HG03521 (cell line): Measurements from ENCODE around the gene EBF4.

Source experiments
- ATAC-seq: cut with Tn5 transposase; IDR thresholded peaks from one replicate; pipeline ENCODE4 v1.9.1; 2021; ENCODE audit warnings: mild to moderate bottlenecking, moderate library complexity; ENCODE audit not compliant: unreplicated experiment

Gene EBF4

GRCh38 chr20:2793471-2793870, 100.9 kb downstream of the EBF4 start:
- ATAC-seq: no peak

- no peak for ATAC-seq
These were observed 101.7 kb downstream of the EBF4 start for GRCh38 chr20:2794202-2794748.

GRCh38 chr20:2794866-2795447, 102.4 kb downstream of the EBF4 start:
- ATAC-seq: no peak

- no peak for ATAC-seq
These were observed 102.9 kb downstream of the EBF4 start for GRCh38 chr20:2795451-2795850.

GRCh38 chr20:2796011-2796660, 103.6 kb downstream of the EBF4 start:
- ATAC-seq: no peak

- ATAC-seq: no peak
These were observed 104.8 kb downstream of the EBF4 start for GRCh38 chr20:2797136-2797983.

- no peak for ATAC-seq
These were observed 105.7 kb downstream of the EBF4 start for GRCh38 chr20:2798095-2798805.

GRCh38 chr20:2798814-2799213, 106.2 kb downstream of the EBF4 start:
- no peak for ATAC-seq

- ATAC-seq: no peak
These were observed 106.7 kb downstream of the EBF4 start for GRCh38 chr20:2799271-2799670.

- ATAC-seq: peak; percentile 14
These were observed 107.3 kb downstream of the EBF4 start for GRCh38 chr20:2799688-2800520.

- ATAC-seq: peak; percentile 68
These were observed 108.1 kb downstream of the EBF4 start, which contains the start of gene CPXM1 for GRCh38 chr20:2800521-2801285. Gene CPXM1, minus strand, starts transcription at chr20:2800627. Its CDS starts 55 bp downstream, at chr20:2800572.

- peak; percentile 12 for ATAC-seq
These were observed 108.7 kb downstream of the EBF4 start for GRCh38 chr20:2801286-2801728.

- ATAC-seq: no peak
These were observed 111.7 kb downstream of the EBF4 start for GRCh38 chr20:2804041-2804828.

GRCh38 chr20:2804852-2805688, 112.5 kb downstream of the EBF4 start:
- no peak for ATAC-seq

- ATAC-seq: no peak
These were observed 113.2 kb downstream of the EBF4 start for GRCh38 chr20:2805689-2806350.

- no peak for ATAC-seq
These were observed 113.7 kb downstream of the EBF4 start for GRCh38 chr20:2806351-2806701.

GRCh38 chr20:2807019-2807418, 114.4 kb downstream of the EBF4 start:
- no peak for ATAC-seq
